GM08714 (cell line): ENCODE results near the gene STIM2.

Experiments used
- H3K4me3 ChIP-seq: fragments of 200-500 bp; sonication (Bioruptor generic); 2 replicates; pipeline ENCODE4 v1.5.1; 2014; ENCODE audit warnings: mild to moderate bottlenecking, low read length, inconsistent platforms
- ZNF274 ChIP-seq: IDR thresholded peaks from 2 replicates; pipeline ENCODE4 v1.6.1; 2012; ENCODE audit warnings: mild to moderate bottlenecking, low read depth, low read length

Gene STIM2

DNA sequence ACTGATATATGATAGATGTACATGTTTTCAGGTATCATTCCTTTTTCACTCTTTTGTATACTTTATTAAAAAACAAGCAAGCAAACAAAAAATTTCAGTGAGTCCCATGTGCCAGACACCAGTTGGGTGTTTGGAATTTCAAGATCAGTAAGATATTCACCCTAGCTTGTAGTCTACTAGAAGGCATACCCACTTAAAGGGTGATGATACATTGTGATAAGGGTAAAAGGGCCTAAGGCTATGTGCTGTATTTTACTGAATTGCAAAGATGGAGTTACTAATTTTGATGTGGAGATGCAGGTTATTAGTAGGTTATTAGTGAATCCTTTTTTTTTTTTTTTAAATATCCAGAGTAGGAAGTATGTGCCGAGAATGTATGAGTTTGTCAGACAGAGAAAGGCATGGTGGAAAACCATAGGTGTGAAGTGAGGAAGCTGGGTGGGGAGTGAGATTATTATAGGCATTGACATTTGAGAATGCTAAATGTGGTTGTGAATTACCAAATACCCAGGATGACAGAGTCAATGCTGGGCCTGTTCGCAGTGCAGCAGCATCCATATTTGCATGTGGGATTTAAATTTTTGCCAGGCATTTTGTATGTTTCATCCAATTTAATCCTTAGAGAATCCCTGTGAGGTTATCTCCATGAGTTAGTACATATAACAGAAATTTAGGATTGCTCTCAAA, 10.1 kb downstream of the STIM2 start:
- TF ChIP-seq ZNF274 = no peak
- no peak overlapping the region for H3K4me3 ChIP-seq

DNA sequence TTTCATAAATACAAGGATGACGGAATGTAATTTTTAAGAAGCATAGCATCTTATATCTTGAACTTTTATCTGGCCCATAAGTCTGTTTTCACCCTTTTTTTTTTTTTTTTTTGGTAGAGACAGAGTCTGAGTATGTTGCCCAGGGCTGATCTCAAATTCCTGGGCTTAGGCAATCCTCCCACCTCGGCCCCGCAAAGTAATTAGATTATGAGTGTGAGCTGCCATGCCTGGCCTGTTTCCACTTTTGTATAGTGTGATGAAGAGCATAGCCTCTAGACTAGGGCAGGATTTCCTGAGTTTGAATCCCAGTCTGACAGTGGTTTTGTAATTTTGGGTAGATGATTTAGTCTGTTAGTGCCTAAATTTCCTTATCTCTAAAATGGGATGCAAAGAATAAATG, 11.0 kb downstream of the STIM2 start:
- no peak overlapping the region for H3K4me3 ChIP-seq
- TF ChIP-seq ZNF274 = no peak

DNA sequence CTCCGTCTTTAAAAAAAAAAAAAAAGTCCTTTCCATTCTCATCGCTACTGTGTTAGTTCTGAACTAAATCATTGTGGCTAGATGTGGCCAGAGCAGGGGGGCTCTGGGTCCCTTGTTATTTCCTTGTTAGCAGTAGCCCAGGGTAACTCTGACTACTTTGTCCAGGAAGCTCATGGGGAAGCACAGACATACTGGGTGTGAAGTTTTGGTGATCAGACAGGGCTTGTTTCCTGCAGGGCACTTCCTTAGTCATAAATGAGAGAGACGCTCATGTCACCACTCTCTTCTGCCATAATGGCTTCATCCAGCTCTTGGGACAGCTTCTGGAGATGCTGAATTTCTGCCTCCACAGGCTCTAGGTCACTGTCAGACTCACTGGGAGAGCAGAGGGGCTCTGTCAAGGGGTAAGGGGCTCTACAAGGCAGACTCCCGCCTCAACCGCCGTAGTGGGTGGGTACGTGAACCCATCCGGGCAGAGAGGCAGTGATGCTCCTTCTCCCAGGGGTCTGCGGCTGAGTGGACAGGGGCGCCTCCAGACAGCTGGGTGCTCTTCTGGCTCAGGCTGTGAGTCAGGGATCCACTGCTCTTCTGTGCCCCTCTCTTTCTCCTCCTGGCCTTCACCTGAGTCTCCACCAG, 12.9 kb downstream of the STIM2 start:
- H3K4me3 ChIP-seq = no peak overlapping the region
- no peak for TF ChIP-seq ZNF274

- H3K4me3 ChIP-seq = no peak overlapping the region
- TF ChIP-seq ZNF274 = no peak
Measured at GRCh38 chr4:26874110-26874509, 13.5 kb downstream of the STIM2 start.

- TF ChIP-seq ZNF274 = no peak
- H3K4me3 ChIP-seq = no peak overlapping the region
Measured at GRCh38 chr4:26877406-26877805, 16.8 kb downstream of the STIM2 start.

DNA sequence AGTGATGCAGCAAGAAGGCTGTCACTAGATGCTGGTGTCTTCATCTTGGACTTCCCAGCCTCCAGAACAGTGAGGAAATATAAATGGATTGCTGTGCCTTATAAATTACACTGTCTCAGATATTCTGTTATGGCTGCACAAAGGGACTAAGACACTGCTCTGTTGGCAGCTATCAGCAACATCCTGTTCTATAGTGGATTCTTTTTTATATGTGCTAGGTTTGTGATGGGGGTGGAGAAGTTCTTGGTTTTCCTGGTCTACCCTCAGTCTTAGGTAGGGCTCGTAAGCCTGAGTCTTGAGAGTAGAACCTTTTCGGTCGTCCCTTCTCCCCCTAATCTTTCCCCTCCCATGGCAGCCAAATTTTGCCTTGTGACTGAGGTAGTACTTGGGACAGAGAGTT, 17.3 kb downstream of the STIM2 start:
- H3K4me3 ChIP-seq = no peak overlapping the region
- no peak for TF ChIP-seq ZNF274

- TF ChIP-seq ZNF274 = no peak
Measured at GRCh38 chr4:26878794-26879391, 18.3 kb downstream of the STIM2 start.

GRCh38 chr4:26879805-26880204, 19.2 kb downstream of the STIM2 start:
- no peak for TF ChIP-seq ZNF274

More at GRCh38 chr4:26878794-26879391, 18.3 kb downstream of the STIM2 start:
- no peak overlapping the region for H3K4me3 ChIP-seq

GRCh38 chr4:26884026-26884425, 23.4 kb downstream of the STIM2 start:
- H3K4me3 ChIP-seq = no peak overlapping the region; the same call in 1 of the 2 replicates
- no peak for TF ChIP-seq ZNF274

More at GRCh38 chr4:26879805-26880204, 19.2 kb downstream of the STIM2 start:
- H3K4me3 ChIP-seq = no peak overlapping the region

DNA sequence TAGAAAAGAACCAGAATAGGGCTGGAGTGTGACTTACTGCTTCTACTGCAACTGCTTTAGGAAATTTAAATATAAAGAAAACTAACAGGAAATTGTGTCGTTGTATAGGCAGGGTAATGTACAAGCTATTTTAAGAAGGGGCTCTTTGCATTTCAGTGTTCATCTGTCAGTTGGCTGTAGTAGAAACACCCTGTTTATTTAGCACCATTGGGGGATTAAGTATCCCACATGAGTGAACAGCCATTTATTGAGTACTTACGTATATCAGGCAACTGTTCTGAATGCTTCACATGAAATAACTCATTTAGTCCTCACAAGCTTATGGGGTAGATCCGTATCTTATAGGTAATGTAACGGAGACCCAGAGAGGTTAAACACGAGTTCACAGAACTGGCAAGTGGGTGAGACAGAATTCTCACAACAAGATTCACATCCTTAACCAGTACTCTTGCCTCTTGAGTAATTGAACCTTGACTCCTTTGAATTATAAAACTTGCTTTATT, 23.9 kb downstream of the STIM2 start:
- no peak for TF ChIP-seq ZNF274
- no peak overlapping the region; the same call in 1 of the 2 replicates for H3K4me3 ChIP-seq

DNA sequence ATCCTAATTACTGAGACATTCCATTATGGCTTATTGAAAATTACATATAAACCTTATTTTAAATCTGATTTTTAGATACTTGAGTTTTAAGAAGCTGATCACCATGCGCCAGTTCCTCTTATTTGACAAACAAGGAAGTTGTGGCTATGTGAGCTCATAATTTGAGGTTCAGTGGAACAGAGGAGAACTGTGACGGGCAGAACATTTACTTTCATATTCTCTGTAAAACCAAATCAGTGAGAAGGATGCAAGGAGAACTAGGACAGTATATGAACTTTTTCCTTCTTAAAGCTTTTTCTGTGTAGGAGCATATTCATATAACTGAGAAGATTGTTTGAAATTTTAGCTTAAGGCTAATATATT, 25.3 kb downstream of the STIM2 start:
- TF ChIP-seq ZNF274 = no peak
- H3K4me3 ChIP-seq = peak overlapping the region; percentile 51; the same call in 1 of the 2 replicates

- H3K4me3 ChIP-seq = no peak overlapping the region
- TF ChIP-seq ZNF274 = no peak
Measured at GRCh38 chr4:26887143-26887542, 26.5 kb downstream of the STIM2 start.

DNA sequence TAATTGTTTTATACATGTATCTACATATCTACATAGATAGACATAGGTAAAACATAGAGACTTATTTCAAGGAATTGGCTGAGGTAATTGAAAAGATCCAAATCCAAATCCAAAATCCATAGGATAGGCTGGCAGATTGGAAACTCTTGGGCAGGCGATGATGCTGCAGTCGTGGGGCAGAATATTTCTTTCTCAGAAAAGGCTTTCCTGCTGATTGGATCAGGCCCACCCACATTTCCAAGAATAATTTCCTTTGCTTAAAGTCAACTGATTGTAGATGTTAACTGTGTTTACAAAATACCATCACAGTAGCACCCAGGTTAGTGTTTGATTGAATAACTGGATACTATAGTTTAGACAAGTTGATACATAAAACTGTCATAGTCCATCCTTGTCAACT, 27.2 kb downstream of the STIM2 start:
- no peak for TF ChIP-seq ZNF274

DNA sequence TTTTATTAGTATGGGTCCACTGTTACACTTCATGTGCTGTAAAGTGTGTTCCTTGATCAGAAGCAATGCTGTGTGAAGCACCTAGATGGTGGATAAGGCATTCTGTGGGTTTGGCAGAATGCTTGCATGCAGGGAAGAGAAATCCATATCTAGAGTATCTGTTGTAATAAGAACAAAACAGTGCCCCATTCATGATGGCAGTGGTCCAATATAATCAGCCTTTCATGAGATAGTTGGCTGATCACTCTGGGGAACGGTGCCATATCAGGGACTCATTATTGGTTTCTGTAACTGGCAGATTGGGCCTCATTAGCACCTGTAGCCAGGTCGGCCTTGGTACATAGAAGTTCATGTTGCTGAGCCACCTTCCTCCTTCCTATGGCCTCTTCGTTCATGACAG, 28.7 kb downstream of the STIM2 start:
- no peak overlapping the region for H3K4me3 ChIP-seq
- no peak for TF ChIP-seq ZNF274

More for the DNA sequence above, 27.2 kb downstream of the STIM2 start:
- no peak overlapping the region for H3K4me3 ChIP-seq

DNA sequence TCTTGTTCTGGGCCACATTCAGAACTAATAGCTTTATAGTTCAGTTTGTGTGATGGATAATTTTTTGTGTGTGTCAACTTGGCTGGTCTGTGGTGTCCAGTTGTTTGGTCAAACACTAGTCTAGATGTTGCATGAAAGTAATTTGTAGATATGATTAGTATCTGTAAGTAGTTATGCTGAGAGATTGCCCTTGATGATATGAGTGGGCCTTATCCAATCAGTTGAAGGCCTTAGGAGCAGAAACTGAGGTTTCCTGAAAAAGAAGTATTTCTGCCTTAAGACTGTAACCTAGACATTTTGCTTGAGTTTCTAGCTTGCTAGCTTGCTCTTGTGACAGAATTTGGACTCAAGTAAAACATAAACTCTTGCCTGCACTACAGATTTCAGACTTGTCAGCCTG, 30.4 kb downstream of the STIM2 start:
- H3K4me3 ChIP-seq = no peak overlapping the region
- no peak for TF ChIP-seq ZNF274

DNA sequence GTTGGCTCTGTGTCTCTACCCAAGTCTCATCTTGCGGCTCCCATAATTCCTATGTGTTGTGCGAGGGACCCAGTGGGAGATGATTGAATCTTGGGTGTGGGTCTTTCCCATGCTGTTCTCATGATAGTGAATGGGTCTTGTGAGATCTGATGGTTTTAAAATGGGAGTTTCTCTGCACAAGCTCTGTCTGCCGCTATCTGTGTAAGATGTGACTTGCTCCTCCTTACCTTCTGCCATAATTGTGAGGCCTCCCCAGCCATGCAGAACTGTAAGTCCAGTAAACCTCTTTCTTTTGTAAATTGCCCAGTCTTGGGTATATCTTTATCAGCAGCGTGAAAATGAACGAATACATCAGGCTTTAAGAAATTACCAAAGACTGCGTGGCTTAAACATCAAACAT, 31.2 kb downstream of the STIM2 start:
- TF ChIP-seq ZNF274 = no peak
- no peak overlapping the region for H3K4me3 ChIP-seq
